GM12873 (cell line): ENCODE data around the gene MIDN.

ENCODE experiments used
- CTCF ChIP-seq: IDR thresholded peaks from 2 replicates; pipeline ENCODE4 v1.5.1; 2012; ENCODE audit warnings: low read depth, mild to moderate bottlenecking, moderate library complexity, low read length, control low read depth; ENCODE audit not compliant: insufficient read depth; ENCODE audit errors: missing control alignments

Gene MIDN

GRCh38 chr19:1257475-1258162, 9.2 kb downstream of the MIDN start:
- no peak for TF ChIP-seq CTCF

- no peak for TF ChIP-seq CTCF
Observed at GRCh38 chr19:1258163-1258492, 9.7 kb downstream of the MIDN start.

GRCh38 chr19:1258707-1259205, 10.4 kb downstream of the MIDN start:
- TF ChIP-seq CTCF: no peak

GRCh38 chr19:1259206-1259875, 11.0 kb downstream of the MIDN start:
- no peak for TF ChIP-seq CTCF

GRCh38 chr19:1259876-1260748, 11.7 kb downstream of the MIDN start:
- no peak for TF ChIP-seq CTCF

- TF ChIP-seq CTCF: no peak
Observed at GRCh38 chr19:1260749-1261537, 12.6 kb downstream of the MIDN start.
